Measurements from ENCODE around the gene ATP8B2.
A peak's percentile ranks its signal among the peaks of the same experiment; 100 is the strongest.

GRCh38 chr1:154353460-154353904, 28.2 kb downstream of the ATP8B2 start:
- TF ChIP-seq POLR2A (IDR thresholded peaks at IDR 0.05), result no peak
- peak in 7 of 12 donors; percentile 15 to 43 (median 25) for TF ChIP-seq CTCF (IDR thresholded peaks at IDR 0.05)
